Measurements from ENCODE around the gene ERGIC1.

DNA sequence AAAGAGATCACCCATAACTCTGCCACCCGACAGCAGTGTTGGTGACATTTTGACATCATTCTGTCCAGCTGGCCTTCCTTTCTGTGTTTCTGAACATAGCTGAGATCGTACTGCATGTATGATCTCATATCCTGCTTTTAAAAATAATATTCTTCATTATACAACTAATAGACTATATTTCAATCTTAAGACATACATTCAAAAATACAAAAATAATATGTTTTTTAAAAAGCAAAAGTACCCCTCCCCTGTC lies 77.5 kb downstream of the ERGIC1 start:
- TF ChIP-seq HDAC2 (CRISPR knock-in tag; IDR thresholded peaks at IDR 0.05) (no peak), ZNF44 (CRISPR knock-in tag; IDR thresholded peaks at IDR 0.05) (no peak), ZSCAN9 (CRISPR knock-in tag; IDR thresholded peaks at IDR 0.05; ENCODE audit: borderline replicate concordance) (no peak), ZBTB4 (CRISPR knock-in tag; IDR thresholded peaks at IDR 0.05; ENCODE audit: borderline replicate concordance) (no peak), ETV6 (CRISPR knock-in tag; conservative IDR thresholded peaks at IDR 0.05) (no peak), KLF16 (CRISPR knock-in tag; IDR thresholded peaks at IDR 0.05) (no peak), ZNF224 (CRISPR knock-in tag; IDR thresholded peaks at IDR 0.05) (no peak), ZNF737 (CRISPR knock-in tag; IDR thresholded peaks at IDR 0.05; ENCODE audit: borderline replicate concordance) (no peak), PHF5A (CRISPR knock-in tag; IDR thresholded peaks at IDR 0.05; ENCODE audit: low read depth, unreplicated experiment) (no peak)
- TF ChIP-seq, protein P1, sequence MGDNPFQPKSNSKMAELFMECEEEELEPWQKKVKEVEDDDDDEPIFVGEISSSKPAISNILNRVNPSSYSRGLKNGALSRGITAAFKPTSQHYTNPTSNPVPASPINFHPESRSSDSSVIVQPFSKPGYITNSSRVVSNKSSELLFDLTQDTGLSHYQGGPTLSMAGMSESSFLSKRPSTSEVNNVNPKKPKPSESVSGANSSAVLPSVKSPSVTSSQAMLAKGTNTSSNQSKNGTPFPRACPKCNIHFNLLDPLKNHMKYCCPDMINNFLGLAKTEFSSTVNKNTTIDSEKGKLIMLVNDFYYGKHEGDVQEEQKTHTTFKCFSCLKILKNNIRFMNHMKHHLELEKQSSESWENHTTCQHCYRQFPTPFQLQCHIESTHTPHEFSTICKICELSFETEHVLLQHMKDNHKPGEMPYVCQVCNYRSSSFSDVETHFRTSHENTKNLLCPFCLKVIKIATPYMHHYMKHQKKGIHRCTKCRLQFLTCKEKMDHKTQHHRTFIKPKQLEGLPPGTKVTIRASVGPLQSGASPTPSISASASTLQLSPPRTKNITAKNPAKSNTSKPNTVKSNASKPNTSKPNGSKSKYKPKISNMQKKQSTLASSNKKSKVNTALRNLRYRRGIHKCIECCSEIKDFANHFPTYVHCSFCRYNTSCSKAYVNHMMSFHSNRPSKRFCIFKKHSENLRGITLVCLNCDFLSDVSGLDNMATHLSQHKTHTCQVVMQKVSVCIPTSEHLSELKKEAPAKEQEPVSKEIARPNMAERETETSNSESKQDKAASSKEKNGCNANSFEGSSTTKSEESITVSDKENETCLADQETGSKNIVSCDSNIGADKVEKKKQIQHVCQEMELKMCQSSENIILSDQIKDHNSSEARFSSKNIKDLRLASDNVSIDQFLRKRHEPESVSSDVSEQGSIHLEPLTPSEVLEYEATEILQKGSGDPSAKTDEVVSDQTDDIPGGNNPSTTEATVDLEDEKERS (CRISPR knock-in tag; IDR thresholded peaks at IDR 0.05): no peak
